ENCODE measurements around the gene DCLK1. TPM values are rescaled to one million over a fixed set of nuclear protein-coding genes. Genes with fewer than 3 reads are reported as not detected.

The DCLK1 gene
- total RNA-seq, 2 donors from 2014 or later, result 25.6 to 27.8 TPM

DNA sequence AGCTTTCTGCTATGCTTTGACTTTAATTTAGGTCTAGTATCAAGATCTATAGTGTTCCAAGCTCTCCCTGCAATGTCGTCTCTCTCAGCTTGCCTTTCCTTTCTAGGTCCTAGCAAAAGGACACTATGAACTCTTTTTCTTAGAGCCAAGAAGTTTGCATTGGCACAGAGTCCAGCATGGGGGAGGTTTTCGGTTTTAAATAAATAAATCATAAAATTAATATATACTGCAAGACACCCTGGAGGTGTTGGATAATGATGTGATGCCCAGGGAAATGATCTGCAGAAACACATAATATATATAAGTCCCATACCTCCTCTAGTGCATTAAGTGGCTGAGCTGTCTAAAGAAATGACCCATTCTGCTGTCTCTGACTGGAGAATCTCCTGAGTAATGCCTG lies 338.3 kb downstream of the DCLK1 start:
- H3K4me1 ChIP-seq (ENCODE audit: control insufficient read depth in 1 of 2, low read depth in 2 of 2), result no peaks in the 10 kb centered on the region

DNA sequence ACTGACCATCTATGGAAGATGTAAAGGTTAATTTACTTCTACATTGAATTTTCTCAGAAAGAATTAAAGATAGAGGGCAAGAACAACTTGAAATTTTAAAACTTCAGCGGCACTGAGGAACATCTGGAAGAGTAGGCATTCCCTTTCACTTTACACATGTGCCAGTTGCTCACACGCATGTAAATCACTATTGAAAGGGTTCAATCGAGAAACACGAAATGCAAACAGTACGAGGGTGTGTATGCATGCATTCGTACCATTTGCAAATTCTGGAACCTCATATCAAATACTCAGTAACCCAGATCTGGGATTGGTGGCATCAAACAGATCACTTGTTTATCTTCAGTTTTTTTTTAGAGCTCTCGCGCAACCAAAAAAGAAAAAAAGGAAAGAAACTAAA lies 339.2 kb downstream of the DCLK1 start:
- H3K36me3 ChIP-seq, result no peaks in the 10 kb centered on the region
- no peak overlapping the region for H3K27ac ChIP-seq
- DNase-seq (ENCODE audit: low spot score), result no peak
- TF ChIP-seq, protein P1, sequence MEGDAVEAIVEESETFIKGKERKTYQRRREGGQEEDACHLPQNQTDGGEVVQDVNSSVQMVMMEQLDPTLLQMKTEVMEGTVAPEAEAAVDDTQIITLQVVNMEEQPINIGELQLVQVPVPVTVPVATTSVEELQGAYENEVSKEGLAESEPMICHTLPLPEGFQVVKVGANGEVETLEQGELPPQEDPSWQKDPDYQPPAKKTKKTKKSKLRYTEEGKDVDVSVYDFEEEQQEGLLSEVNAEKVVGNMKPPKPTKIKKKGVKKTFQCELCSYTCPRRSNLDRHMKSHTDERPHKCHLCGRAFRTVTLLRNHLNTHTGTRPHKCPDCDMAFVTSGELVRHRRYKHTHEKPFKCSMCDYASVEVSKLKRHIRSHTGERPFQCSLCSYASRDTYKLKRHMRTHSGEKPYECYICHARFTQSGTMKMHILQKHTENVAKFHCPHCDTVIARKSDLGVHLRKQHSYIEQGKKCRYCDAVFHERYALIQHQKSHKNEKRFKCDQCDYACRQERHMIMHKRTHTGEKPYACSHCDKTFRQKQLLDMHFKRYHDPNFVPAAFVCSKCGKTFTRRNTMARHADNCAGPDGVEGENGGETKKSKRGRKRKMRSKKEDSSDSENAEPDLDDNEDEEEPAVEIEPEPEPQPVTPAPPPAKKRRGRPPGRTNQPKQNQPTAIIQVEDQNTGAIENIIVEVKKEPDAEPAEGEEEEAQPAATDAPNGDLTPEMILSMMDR (IDR thresholded peaks at IDR 0.05), result no peak
- H3K4me3 ChIP-seq, result no peak overlapping the region
- H3K9me3 ChIP-seq, result no peaks in the 10 kb centered on the region
- H3K4me1 ChIP-seq (ENCODE audit: control insufficient read depth in 1 of 2, low read depth in 2 of 2), result no peaks in the 10 kb centered on the region
- H3K27me3 ChIP-seq (replicated peaks; ENCODE audit: insufficient read depth), result no peaks in the 10 kb centered on the region
- no peak for ATAC-seq (ENCODE audit: insufficient number of reproducible peaks, low FRiP score, low read depth)

More for the DNA sequence above, 338.3 kb downstream of the DCLK1 start:
- H3K36me3 ChIP-seq, result no peaks in the 10 kb centered on the region
- no peak for ATAC-seq (ENCODE audit: insufficient number of reproducible peaks, low FRiP score, low read depth)
- H3K27me3 ChIP-seq (replicated peaks; ENCODE audit: insufficient read depth), result no peaks in the 10 kb centered on the region
- TF ChIP-seq, protein P1 (IDR thresholded peaks at IDR 0.05), result no peak
- no peak overlapping the region for H3K27ac ChIP-seq
- no peak overlapping the region for H3K4me3 ChIP-seq
- DNase-seq (ENCODE audit: low spot score), result no peak
- H3K9me3 ChIP-seq, result no peaks in the 10 kb centered on the region

GRCh38 chr13:35791184-35791851 lies 339.9 kb downstream of the DCLK1 start:
- ATAC-seq (ENCODE audit: insufficient number of reproducible peaks, low FRiP score, low read depth) (no peak), DNase-seq (ENCODE audit: low spot score) (no peak)
- H3K9me3 ChIP-seq, result no peaks in the 10 kb centered on the region
- TF ChIP-seq, protein P1 (IDR thresholded peaks at IDR 0.05), result no peak
- no peak overlapping the region for H3K27ac ChIP-seq
- no peak overlapping the region for H3K4me3 ChIP-seq
- no peaks in the 10 kb centered on the region for H3K4me1 ChIP-seq (ENCODE audit: control insufficient read depth in 1 of 2, low read depth in 2 of 2)
- H3K36me3 ChIP-seq, result no peaks in the 10 kb centered on the region
- no peaks in the 10 kb centered on the region for H3K27me3 ChIP-seq (replicated peaks; ENCODE audit: insufficient read depth)

DNA sequence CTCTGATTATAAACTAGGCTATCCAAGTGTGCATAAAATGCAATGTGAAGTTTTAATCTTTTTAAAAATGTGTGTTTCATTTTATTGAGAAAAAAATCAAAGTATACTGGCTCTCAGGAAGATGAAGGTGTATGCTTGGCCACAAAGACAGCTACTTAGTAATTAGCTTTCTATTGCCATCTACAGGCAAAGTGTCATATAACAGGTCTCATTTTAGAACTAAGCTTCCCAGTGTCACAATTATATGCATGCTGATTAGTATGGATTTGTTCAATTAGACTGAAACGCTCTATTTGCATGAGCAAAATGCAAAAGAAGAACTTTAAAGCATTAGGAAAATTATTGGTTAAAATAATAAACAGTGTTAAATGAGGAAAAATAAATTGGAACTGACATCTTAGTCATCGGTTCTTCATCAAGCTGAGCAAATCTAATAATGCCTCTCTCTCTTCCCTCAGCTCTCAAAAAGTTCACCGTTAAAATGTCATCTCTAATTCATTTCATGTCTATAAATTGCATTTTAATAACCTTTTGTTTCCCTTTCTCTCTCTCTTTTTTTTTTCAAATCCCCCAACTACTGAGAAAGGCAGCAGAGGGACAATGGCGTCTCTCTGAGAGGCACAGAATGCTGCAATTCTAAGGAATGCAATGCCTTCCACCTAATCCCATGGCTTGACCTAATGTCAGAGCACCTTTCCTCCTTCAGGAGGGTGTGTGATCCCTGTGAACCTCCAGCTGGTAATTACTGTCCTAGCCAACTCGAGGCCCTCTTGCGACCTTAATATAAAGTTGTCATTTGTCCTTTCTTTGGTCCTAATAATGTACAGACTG lies 341.6 kb downstream of the DCLK1 start:
- TF ChIP-seq, protein P1 (IDR thresholded peaks at IDR 0.05), result peak; percentile 33
- DNase-seq (ENCODE audit: low spot score) (no peak), ATAC-seq (ENCODE audit: insufficient number of reproducible peaks, low FRiP score, low read depth) (no peak)
- H3K36me3 ChIP-seq, result no peaks in the 10 kb centered on the region
- no peak overlapping the region for H3K4me3 ChIP-seq
- no peaks in the 10 kb centered on the region for H3K4me1 ChIP-seq (ENCODE audit: control insufficient read depth in 1 of 2, low read depth in 2 of 2)
- H3K9me3 ChIP-seq, result no peaks in the 10 kb centered on the region
- H3K27ac ChIP-seq, result no peak overlapping the region
- H3K27me3 ChIP-seq (replicated peaks; ENCODE audit: insufficient read depth), result no peaks in the 10 kb centered on the region

GRCh38 chr13:35787937-35788336 lies 343.2 kb downstream of the DCLK1 start:
- Histone ChIP-seq H3K4me1 (ENCODE audit: control insufficient read depth in 1 of 2, low read depth in 2 of 2) (no peaks in the 10 kb centered on the region), H3K9me3 (no peaks in the 10 kb centered on the region), H3K36me3 (no peaks in the 10 kb centered on the region), H3K27me3 (replicated peaks; ENCODE audit: insufficient read depth) (no peaks in the 10 kb centered on the region), H3K4me3 (no peak overlapping the region), H3K27ac (no peak overlapping the region)
- TF ChIP-seq, protein P1 (IDR thresholded peaks at IDR 0.05), result no peak
- ATAC-seq (ENCODE audit: insufficient number of reproducible peaks, low FRiP score, low read depth) (no peak), DNase-seq (ENCODE audit: low spot score) (no peak)
